HG03520 (cell line): Measurements from ENCODE around the gene CYB5D1.

Experiments
- ATAC-seq: cut with Tn5 transposase; IDR thresholded peaks from one replicate; pipeline ENCODE4 v1.9.1; 2021; ENCODE audit warnings: mild to moderate bottlenecking, moderate library complexity; ENCODE audit not compliant: unreplicated experiment

The CYB5D1 gene

GRCh38 chr17:7884581-7885366, 27.0 kb downstream of the CYB5D1 start:
- ATAC-seq: no peak

DNA sequence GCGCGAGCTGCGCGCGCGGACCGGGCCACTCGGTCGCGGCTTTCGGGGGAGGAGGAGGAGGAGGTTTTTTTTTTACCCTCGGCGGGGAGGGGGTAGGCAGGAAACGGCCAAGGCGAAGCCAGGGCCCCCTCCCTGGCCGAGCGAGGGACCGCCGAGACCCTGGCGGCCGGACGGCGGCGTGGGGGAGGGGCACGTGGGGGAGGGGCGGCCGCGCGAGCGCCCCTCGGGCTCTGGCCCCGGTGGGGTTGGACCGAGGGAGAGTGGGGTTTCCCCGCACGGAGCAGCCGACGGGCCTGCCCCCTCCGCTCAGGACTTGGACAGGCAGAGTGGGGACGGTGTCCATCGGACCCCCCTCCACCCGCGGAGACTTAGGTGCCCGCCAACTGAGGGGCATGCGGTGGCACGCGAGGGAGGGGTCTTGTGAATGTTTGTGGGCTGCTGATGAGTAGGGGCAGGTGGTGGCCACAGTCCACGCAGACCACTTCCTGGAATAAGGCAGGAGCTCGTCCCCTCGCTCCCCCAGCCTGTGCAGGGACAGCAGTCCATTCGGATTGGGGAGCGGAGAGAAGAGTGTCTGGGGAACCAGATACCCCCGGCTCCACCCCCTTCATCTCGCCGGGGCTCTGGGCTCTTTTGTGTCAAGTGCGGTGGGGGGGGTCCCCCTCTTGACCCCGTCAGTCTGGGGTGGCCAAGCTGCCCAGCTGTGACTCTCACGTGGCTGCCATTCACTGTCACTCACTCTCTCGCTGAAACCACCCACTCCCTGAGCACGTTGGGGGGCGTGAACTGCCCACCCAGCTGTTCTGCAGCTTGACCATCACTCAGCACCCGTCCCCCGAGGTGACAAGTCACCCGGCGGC, 27.8 kb downstream of the CYB5D1 start:
- ATAC-seq: no peak

DNA sequence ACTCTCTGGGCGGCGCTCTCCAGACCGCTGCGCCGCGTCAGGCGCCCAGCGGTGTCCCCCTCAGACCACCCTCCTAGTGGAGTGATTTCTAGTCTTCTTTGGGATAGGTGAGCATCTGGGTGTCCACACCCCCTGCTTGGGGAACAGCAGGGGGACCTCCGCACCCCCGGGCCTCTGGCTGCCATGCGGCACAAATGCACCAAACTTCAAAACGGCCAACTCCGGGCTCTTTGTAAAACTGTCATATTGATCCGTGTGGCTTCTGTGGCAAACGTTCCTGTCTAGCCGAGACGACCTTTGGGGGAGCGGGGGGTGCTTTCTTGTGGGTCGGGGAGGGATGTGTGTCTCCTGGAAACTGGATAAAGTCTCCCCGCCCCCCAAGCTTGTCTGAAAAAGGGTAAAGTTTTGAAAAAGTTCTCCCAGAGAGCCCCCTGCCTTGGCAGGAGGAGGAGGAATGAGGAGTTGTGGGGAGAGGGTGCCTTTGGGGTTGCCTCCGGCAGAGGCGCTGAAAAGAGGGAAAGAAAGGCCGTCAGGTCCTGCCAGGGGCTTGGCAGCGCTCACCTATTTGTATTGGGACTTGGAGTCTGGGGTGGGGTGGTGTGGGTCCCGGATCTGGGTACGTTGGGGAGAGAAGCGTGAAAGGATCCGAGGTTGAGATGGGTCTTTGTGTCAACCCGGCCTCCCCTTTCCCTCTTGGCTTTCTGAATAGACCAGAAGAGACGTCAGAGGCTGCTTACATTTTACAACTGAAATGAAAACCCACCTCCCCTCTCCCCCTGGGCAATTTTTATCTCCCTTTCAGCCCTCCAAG, 28.6 kb downstream of the CYB5D1 start:
- no peak for ATAC-seq

GRCh38 chr17:7887038-7887481, 29.3 kb downstream of the CYB5D1 start:
- no peak for ATAC-seq

GRCh38 chr17:7887482-7888183, 29.8 kb downstream of the CYB5D1 start:
- ATAC-seq: no peak

DNA sequence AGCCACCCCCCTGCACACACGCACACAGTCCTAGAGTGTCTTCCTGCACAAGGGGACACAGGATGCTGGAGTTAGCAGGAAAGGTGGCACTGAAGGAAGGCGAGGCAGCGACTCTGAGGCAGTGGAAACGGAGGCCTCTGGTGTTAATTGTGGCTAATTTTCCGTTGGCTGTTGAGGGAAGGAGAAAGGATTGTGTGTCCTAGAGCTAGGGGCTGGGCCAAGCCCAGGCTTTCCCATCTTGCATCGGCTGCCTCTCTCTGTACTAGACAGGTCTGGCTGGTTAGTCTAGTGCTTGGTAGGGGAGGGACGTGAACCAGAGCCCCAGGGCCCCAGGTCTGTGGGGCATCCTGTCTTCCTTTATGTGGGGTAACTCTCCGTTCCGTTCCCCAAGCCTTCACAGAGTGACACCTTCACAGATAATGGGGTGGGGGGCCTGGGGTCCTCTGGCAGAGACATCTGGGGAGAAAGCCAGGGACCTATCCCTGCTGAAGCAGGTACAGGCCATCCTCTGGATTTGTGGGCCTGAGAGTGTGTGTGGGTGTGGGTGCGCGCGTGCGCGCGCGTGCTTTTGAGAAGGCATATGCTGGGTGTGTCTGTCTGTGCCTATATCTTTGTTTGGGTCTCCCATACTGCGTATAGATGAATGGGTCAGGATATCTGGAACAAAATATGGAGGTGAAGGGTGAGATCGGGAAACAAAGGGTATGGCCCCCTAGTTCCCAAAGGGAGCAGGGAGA, 30.5 kb downstream of the CYB5D1 start, which contains the start of gene CHD3:
Gene CHD3 (plus strand): TSS at position 606 of the 737 bp plus-strand sequence. CDS start 212 bp downstream, outside the sequence.
- no peak for ATAC-seq

- ATAC-seq: no peak
Observed at GRCh38 chr17:7889166-7889955, 31.6 kb downstream of the CYB5D1 start.

- ATAC-seq: no peak
Observed at GRCh38 chr17:7893187-7893880, 35.5 kb downstream of the CYB5D1 start.

DNA sequence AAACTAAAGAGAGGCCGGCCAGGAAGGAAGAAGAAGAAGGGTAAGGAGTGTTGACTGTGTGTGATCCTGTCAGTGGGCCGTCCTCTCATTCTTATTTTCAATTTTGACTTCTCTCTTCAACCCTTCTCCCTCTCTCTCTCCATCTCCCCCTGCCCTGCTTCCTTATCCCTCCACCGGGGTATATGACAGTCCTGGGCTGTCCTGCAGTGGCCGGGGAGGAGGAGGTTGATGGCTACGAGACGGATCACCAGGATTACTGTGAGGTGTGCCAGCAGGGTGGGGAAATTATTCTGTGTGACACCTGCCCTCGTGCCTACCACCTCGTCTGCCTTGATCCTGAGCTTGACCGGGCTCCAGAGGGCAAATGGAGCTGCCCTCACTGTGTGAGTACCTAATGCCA, 36.4 kb downstream of the CYB5D1 start:
- no peak for ATAC-seq

DNA sequence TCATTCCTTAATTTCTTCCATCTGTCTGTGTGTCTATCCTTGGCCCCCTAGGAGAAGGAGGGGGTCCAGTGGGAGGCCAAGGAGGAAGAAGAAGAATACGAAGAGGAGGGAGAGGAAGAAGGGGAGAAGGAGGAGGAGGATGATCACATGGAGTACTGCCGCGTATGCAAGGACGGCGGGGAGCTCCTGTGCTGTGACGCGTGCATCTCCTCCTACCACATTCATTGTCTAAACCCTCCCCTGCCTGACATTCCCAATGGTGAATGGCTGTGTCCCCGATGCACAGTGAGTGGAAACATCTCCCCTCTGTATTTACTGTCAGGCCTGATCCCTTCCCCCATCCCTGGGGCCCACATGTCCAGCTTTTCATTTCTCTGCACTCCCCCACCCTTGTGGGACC, 37.1 kb downstream of the CYB5D1 start:
- no peak for ATAC-seq

- no peak for ATAC-seq
Observed at GRCh38 chr17:7897090-7897489, 39.3 kb downstream of the CYB5D1 start.

- ATAC-seq: no peak
Observed at GRCh38 chr17:7897773-7898172, 40.0 kb downstream of the CYB5D1 start.

DNA sequence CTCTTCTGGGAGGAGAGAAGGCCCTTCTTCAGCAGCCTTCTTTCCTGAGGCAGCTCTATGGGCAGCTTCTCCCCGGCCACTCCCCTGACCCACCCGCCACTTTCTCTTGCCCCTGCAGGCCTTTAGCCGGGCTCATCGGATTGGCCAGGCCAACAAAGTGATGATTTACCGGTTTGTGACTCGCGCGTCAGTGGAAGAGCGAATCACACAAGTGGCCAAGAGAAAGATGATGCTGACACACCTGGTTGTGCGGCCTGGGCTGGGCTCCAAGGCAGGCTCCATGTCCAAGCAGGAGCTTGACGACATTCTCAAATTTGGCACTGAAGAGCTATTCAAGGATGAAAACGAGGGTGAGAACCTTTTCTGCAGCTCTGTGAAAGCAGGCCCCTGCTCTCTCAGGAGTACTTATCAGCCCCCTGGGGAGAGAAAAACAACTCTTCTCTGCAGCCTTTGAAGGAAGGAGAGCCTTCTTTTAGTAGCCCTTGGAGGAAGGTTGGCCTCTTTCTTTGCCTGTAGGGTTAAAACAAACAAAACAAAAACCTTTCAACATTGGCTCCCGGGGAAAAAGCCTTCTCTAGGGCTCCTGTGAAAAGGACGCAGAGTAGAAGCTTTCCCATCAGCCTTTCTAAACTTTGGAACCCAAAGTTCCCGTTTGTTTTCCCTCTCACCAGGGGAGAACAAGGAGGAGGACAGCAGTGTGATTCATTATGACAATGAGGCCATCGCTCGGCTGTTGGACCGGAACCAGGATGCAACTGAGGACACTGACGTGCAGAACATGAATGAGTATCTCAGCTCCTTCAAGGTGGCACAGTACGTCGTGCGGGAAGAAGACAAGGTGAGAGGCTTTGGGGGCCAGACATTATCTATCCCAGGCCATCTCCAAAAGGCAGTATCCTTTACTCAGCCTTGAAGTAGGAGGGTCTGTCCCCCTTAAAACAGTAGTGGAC, 45.6 kb downstream of the CYB5D1 start:
- no peak for ATAC-seq

DNA sequence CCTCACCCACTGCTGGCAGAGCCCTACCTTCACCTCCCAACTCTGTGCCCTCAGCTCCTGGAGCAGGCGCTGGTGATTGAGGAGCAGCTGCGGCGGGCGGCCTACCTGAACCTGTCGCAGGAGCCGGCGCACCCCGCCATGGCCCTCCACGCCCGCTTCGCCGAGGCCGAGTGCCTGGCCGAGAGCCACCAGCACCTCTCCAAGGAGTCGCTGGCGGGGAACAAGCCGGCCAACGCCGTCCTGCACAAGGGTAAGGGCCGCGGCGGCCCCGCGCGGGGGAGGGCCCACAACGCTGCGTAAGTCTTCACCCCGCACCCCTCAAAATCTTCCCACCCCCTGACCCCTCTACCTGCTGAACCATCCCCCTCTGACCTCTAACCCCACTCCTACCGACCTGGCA, 51.3 kb downstream of the CYB5D1 start:
- no peak for ATAC-seq

DNA sequence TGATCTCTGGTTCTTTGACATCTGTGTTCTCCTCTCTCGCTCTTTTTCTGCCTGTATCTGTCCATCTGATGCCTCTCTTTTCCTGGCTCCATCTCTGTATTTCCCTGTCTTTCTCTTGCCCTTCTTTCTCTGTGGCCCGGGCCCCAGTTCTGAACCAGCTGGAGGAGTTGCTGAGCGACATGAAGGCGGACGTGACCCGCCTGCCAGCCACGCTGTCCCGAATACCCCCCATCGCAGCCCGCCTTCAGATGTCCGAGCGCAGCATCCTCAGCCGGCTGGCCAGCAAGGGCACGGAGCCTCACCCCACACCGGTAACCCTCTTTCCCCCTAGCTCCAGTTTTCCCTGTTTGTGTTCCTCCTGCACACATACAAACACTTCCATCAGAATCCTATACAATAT, 52.5 kb downstream of the CYB5D1 start:
- ATAC-seq: no peak

DNA sequence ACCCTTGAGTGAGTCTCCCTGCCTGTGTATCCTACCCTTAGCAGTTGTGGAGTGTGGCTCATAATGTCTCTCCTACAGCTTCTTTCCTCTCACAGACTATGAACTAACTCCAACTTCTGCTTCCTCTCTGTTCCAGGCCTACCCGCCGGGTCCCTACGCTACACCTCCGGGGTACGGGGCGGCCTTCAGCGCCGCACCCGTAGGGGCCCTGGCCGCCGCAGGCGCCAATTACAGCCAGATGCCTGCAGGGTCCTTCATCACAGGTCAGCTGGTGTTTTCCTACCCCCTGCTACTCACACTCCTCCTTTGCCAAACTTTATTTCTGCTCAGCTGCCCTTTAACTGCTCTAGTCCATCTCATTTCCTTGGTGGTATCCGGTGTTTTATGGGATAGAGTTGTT, 52.9 kb downstream of the CYB5D1 start:
- ATAC-seq: no peak

GRCh38 chr17:7911116-7911515, 53.3 kb downstream of the CYB5D1 start:
- ATAC-seq: no peak
